Thyroid gland (tissue), 4 donors: ENCODE data around the gene MCF2L.

ENCODE experiments used
- CTCF ChIP-seq, 6 experiments: fragments of 200-600 bp in 3 of 6; fragments of 450-650 bp in 3 of 6; sonication (generic) in 3 of 6; IDR thresholded peaks; one replicate each; pipeline ENCODE4 v1.5.1; 2016 to 2019; ENCODE audit warnings: antibody characterized with exemption in 6 of 6, mild to moderate bottlenecking in 2 of 6, inconsistent platforms in 1 of 6, moderate library complexity in 1 of 6
- POLR2A ChIP-seq, 2 donors: fragments of 450-650 bp; IDR thresholded peaks; one replicate each; pipeline ENCODE4 v1.6.1; 2017; ENCODE audit warnings: antibody characterized with exemption in 2 of 2, mild to moderate bottlenecking in 2 of 2, moderate library complexity in 1 of 2

- TF ChIP-seq CTCF (IDR thresholded peaks at IDR 0.05) (no peak), POLR2A (IDR thresholded peaks at IDR 0.05) (no peak)
Observed at GRCh38 chr13:112971288-112971643, 2.3 kb downstream of the MCF2L start.
